ENCODE results near the gene HCN4.
"Not testable (repeated sequence)": the region's sequence is repeated elsewhere in the genome, so short reads cannot be mapped to it uniquely, and the experiment has no call there.

The HCN4 gene

DNA sequence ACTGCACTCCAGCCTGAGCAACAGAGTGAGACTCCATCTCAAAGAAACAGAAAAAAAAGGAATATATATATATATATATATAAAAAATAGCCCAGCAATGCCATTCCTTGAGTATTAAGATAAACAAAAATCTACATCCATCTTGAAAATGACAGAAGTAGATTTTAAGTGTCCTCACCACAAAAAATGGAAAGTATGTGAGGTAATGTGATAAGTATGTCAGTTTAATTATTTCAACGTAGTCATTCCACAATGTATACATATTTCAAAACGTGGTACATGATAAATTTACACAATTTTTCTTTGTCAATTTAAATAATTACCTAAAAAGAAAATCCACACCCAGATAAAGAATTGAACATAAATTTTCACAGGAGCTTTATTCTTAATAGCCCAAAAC, 54.9 kb downstream of the HCN4 start:
- no peaks in the 10 kb centered on the region for H3K9me3 Mint-ChIP-seq
- H3K4me3 Mint-ChIP-seq, result no peak overlapping the region
- peaks cover 18% of the 10 kb centered on the region for H3K4me1 Mint-ChIP-seq
- no peaks in the 10 kb centered on the region for H3K36me3 Mint-ChIP-seq
- no peak overlapping the region for H3K27ac Mint-ChIP-seq
- no peak for ATAC-seq
- peaks cover 8% of the 10 kb centered on the region for H3K27me3 Mint-ChIP-seq

DNA sequence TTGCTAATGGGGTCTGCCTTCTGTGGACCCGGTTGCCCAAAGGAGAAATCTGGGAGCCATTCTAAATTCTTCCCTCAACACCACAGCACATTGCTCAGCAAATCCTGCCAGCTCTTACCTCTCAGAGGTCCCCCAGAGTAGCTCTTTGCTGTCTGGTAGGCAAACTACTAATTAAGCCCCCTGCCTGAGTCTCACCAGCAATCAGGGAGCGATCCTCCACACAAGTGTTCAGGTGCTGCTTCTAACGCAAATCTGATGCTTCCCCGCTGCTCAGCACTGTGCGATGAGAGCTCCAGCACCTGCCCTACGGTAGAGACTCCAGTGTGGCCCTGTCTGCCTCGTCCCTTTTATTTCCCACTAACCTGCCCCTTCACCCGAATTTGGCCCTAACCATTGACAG, 60.5 kb downstream of the HCN4 start:
- no peaks in the 10 kb centered on the region for H3K36me3 Mint-ChIP-seq
- H3K4me3 Mint-ChIP-seq, result no peak overlapping the region
- peaks cover 5% of the 10 kb centered on the region for H3K4me1 Mint-ChIP-seq
- no peaks in the 10 kb centered on the region for H3K9me3 Mint-ChIP-seq
- no peak overlapping the region for H3K27ac Mint-ChIP-seq
- no peaks in the 10 kb centered on the region for H3K27me3 Mint-ChIP-seq
- no peak for ATAC-seq

DNA sequence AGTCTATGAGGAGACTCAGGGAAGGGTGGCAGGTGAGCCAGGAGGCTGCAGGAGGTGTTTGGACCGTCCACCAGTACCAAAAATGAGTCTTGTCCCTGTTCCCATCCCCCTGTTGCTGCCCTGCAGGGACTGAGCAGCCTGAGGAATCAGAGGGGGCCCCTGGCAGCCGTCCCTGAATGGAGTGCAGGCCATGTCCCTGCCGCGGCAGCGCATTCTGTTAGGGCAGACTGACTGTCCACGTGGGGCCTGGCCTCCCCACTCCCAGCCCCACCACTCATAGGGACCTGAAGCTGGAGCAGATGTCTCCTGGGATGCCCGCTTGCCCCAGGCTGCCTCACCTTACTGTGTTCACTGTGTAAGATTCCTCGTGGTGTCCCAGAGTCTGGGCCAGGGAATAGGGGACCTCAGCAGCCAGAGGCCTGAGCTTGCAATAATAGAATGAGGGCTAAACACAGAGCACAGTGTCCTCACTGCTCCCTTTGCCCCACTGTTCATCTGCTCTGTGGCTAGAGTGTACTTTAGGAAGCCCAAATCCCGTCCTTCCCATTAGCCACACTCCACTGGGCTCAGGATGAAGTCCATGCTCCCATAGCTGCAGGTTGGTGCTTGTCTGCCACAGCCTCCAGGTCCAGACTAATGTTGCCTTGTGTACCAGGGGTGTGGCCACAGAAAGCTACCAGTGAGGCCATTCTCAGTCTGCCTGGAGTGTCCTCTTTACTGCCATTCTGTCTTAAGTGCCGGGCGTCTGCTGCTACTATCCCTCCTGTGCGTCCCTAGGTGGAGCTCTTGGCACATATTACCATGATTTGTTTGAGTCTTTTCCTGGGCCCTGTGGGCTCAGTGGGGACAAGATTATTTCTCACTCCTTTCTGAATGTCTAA, 63.2 kb downstream of the HCN4 start:
- H3K4me3 Mint-ChIP-seq, result no peak overlapping the region
- peaks cover 18% of the 10 kb centered on the region for H3K36me3 Mint-ChIP-seq
- H3K4me1 Mint-ChIP-seq, result peaks cover 5% of the 10 kb centered on the region
- H3K27ac Mint-ChIP-seq, result no peak overlapping the region
- no peaks in the 10 kb centered on the region for H3K27me3 Mint-ChIP-seq
- ATAC-seq, result peak; percentile 66
- H3K9me3 Mint-ChIP-seq, result no peaks in the 10 kb centered on the region

DNA sequence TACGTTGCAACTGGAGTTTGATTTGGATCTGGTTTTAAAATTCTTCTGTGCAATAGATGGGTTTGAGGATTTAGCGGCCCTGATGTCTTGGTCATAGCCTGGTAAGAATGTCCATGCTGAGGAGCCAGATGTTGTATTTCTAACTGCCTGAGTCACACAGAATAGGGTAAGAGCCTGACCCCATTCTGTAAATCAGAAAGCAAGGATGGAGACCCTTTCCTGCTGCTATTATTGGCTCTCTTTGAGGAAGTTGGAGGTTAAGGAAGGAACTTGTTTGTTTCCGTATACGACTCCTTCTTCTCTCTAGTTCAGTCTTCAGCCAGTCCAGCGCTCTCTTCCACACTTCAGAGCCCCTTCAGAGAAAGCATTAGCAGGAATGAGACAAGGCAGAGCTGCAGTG, 65.1 kb downstream of the HCN4 start:
- peaks cover 5% of the 10 kb centered on the region for H3K4me1 Mint-ChIP-seq
- H3K27me3 Mint-ChIP-seq, result no peaks in the 10 kb centered on the region
- peaks cover 18% of the 10 kb centered on the region for H3K36me3 Mint-ChIP-seq
- H3K27ac Mint-ChIP-seq, result no peak overlapping the region
- H3K4me3 Mint-ChIP-seq, result no peak overlapping the region
- no peak for ATAC-seq
- no peaks in the 10 kb centered on the region for H3K9me3 Mint-ChIP-seq

DNA sequence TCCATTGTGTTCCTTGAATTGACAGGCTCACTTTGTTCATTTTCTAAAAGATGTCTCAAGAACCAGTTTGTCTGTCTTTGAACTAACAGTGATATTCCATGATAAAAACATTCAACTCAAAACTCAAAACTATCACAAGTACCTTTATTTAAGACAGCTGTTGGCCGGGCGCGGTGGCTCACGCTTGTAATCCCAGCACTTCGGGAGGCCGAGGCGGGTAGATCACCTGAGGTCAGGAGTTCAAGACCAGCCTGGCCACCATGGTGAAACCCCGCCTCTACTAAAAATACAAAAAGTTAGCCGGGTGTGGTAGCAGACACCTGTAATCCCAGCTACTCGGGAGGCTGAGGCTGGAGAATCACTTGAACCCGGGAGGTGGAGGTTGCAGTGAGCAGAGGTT, 68.5 kb downstream of the HCN4 start:
- peaks cover 18% of the 10 kb centered on the region for H3K36me3 Mint-ChIP-seq

DNA sequence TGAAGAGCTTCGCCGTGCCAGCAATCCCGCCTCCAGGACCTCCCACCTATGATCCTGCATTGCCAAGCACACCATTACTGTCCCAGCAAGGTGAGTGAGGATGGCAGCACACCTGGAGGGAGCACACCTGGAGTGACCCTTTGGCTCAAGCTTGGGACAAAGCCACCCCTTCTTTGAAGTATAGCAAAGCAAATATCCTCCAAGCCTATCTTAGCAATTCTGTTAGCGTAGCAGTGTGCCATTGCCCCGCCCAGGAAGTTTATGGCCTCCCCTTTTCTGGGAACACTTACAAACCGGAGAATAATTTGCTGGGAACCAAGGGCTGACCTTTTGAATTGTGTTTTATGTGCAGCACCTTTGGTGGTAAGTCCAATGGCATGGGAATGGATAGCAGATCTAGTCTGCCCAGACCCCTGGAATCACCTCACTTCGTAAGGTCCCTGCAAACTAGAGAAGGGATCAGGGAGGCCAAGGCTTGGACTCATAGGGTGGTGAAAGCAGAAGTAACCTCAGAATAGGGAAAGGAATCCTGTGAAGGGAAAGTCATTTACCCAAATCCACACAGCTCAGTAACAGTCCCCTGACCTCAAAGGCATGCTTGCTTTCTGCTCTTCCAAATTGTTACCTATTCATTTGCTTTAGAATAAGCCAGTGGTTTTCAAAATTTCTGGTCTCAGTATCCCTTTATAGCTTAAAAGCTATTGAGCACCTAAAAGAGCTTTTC, 70.1 kb downstream of the HCN4 start:
- peaks cover 22% of the 10 kb centered on the region for H3K36me3 Mint-ChIP-seq
- no peak for ATAC-seq
- no peaks in the 10 kb centered on the region for H3K27me3 Mint-ChIP-seq
- no peak overlapping the region for H3K4me3 Mint-ChIP-seq
- H3K4me1 Mint-ChIP-seq, result peaks cover 4% of the 10 kb centered on the region
- no peaks in the 10 kb centered on the region for H3K9me3 Mint-ChIP-seq
- H3K27ac Mint-ChIP-seq, result no peak overlapping the region

More for the DNA sequence above, 68.5 kb downstream of the HCN4 start:
- not testable (repeated sequence) for H3K9me3 Mint-ChIP-seq, ATAC-seq, H3K27me3 Mint-ChIP-seq, H3K27ac Mint-ChIP-seq, H3K4me3 Mint-ChIP-seq, H3K4me1 Mint-ChIP-seq

DNA sequence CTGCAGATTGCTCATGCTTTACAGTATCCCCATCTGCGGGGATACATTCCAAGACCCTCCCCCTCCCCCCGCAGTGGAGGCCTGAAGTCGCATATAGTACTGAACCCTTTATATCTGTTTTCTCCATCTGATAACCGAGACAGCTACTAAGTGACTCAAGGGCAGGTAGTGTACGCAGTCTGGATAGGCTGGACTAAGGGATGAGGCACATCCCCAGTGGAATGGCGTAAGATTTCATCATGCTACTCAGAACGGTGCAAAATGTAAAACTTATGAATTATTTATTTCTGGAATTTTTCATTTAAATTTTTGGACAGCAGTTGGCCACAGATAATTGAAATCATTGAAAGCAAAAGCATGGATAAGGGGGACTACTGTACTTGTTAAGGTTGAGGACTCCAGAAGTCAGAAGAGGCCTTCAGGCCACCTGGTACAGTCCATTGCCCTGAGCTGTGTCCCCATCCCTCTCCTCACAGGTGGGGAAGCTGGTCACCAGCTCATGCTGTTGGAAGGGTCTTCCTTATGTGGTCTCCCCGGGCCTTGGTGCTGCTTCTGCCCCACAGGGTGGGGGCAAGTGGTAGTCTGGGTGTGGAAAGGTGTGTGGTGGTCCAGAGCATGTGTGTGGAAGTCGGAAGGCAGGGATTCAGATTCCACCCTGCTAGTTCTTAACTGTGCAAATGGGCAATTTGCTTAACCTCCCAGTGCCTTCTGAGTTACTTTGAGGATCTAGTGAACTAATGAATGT, 72.0 kb downstream of the HCN4 start:
- Mint-ChIP-seq H3K4me3 (no peak overlapping the region), H3K27me3 (no peaks in the 10 kb centered on the region), H3K36me3 (peaks cover 19% of the 10 kb centered on the region), H3K27ac (no peak overlapping the region), H3K4me1 (no peaks in the 10 kb centered on the region), H3K9me3 (no peaks in the 10 kb centered on the region)
- ATAC-seq, result no peak

DNA sequence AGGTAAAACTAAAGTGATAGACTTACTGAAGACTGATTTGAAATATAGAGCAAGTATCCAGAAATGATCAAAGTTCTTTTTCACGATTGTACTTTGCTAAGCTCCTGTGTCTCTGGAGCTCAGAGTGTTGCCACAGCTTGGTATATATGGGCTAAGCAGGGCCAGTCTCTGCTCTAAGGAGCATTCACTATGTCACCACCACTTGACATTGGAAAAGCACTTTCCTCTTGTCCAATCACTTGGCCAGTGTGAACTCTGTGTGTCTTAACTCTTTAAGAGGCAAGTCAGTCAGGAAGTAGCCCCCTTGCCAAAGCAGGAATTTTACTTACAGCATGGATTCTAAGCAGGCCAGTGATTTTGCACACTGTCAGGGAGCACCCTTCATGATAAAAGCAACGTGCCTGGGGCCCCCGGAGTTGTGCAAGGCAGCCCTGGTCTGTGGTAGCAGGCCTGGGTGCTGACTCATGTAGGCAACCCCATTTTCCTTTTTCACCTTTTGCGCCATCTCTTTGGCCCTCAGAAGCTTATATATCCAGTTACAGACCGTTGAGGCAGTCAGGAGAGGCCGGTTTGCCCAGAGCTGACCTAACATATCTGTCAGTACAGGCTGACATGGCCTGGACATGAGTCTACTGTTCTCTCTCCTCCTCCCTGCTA, 73.0 kb downstream of the HCN4 start:
- Mint-ChIP-seq H3K4me1 (no peaks in the 10 kb centered on the region), H3K27me3 (no peaks in the 10 kb centered on the region), H3K36me3 (peaks cover 13% of the 10 kb centered on the region), H3K27ac (no peak overlapping the region), H3K4me3 (no peak overlapping the region), H3K9me3 (no peaks in the 10 kb centered on the region)
- no peak for ATAC-seq

DNA sequence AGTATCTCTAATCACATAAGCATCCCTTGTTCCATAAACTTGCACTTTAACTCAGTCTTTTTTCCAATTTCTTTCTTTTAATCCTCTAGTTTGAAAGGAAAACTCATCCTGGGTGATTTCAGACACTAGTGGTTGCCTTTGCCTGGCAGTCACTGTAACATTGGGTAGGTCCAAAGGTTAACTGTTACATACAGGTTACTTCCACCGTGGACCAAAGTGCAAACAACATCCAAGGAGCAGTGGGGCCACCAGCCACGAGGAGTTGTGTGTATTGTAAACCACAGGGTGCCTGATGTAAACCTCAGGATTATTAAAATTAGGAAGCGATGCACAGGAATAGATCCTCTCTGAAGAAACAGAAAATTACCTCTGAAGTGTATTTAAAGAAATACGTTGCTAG, 75.0 kb downstream of the HCN4 start:
- H3K4me3 Mint-ChIP-seq, result no peak overlapping the region
- H3K4me1 Mint-ChIP-seq, result no peaks in the 10 kb centered on the region
- no peaks in the 10 kb centered on the region for H3K9me3 Mint-ChIP-seq
- no peaks in the 10 kb centered on the region for H3K27me3 Mint-ChIP-seq
- peaks cover 19% of the 10 kb centered on the region for H3K36me3 Mint-ChIP-seq
- H3K27ac Mint-ChIP-seq, result no peak overlapping the region
- no peak for ATAC-seq

DNA sequence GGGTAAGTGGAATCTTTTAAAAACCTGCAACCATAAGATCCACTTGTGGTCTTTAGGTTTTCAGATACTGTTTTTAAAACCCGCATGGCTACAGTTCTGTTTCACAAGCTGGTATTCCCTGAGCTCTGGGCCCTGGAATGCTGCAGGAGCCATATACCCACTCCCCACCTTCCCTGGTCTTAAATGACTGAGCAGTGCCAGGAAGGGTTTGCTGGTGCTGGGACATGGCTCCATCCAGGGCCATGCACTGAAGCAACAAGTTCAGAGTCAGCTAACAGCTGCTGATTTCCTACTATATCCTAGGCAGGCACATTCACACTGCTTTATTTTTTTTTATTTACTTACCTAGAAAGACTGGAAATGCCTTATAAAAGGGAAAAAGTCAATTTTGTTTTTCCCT, 77.3 kb downstream of the HCN4 start:
- ATAC-seq, result no peak
- H3K27ac Mint-ChIP-seq, result no peak overlapping the region
- H3K36me3 Mint-ChIP-seq, result peaks cover 21% of the 10 kb centered on the region
- H3K27me3 Mint-ChIP-seq, result no peaks in the 10 kb centered on the region
- H3K4me1 Mint-ChIP-seq, result peaks cover 11% of the 10 kb centered on the region
- no peaks in the 10 kb centered on the region for H3K9me3 Mint-ChIP-seq
- H3K4me3 Mint-ChIP-seq, result no peak overlapping the region

DNA sequence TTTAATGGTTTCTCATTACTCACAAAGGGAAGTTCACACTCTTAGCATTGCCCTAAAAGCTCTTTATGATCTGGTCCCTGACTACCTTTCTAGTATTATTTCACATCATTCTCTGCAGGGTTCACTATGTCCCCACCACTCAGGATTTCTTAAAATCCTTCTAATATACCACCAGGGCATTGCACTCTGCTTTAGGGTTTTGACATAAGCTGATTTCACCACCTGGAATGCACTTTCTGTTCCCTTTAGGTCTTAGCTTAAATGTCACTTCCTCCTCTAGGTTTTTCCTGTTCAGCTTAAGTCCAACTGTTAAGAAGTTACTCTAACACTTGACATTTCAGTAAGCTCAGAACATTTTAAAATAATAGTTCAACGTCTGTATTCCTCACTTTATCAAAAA, 81.7 kb downstream of the HCN4 start:
- Mint-ChIP-seq H3K9me3 (no peaks in the 10 kb centered on the region), H3K27me3 (no peaks in the 10 kb centered on the region), H3K4me3 (no peak overlapping the region), H3K36me3 (peaks cover 12% of the 10 kb centered on the region), H3K27ac (peak overlapping the region; percentile 24), H3K4me1 (peaks cover 23% of the 10 kb centered on the region)
- peak; percentile 44 for ATAC-seq

DNA sequence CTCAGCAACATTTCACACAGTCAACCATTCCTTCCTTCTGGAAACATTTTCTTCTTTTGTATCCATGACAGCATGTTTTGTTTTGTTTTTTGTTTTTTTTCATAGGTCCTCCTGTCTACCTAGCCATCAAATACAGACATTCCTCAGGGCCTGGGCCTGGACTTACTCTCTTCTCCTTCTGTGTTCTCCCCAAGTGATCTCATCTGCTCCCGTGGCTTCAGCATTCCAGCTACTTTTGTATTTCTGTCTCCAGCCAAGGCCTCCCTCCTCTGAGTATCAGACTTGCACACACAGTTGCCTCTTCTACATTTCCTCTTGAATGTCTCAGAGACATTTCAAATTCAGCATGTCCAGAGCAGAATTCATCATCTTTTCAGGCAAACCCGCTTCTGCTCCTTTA, 82.4 kb downstream of the HCN4 start:
- peaks cover 8% of the 10 kb centered on the region for H3K36me3 Mint-ChIP-seq
- H3K27me3 Mint-ChIP-seq, result no peaks in the 10 kb centered on the region
- H3K27ac Mint-ChIP-seq, result peak overlapping the region; percentile 24
- H3K4me1 Mint-ChIP-seq, result peaks cover 23% of the 10 kb centered on the region
- no peak overlapping the region for H3K4me3 Mint-ChIP-seq
- no peaks in the 10 kb centered on the region for H3K9me3 Mint-ChIP-seq
- ATAC-seq, result no peak

DNA sequence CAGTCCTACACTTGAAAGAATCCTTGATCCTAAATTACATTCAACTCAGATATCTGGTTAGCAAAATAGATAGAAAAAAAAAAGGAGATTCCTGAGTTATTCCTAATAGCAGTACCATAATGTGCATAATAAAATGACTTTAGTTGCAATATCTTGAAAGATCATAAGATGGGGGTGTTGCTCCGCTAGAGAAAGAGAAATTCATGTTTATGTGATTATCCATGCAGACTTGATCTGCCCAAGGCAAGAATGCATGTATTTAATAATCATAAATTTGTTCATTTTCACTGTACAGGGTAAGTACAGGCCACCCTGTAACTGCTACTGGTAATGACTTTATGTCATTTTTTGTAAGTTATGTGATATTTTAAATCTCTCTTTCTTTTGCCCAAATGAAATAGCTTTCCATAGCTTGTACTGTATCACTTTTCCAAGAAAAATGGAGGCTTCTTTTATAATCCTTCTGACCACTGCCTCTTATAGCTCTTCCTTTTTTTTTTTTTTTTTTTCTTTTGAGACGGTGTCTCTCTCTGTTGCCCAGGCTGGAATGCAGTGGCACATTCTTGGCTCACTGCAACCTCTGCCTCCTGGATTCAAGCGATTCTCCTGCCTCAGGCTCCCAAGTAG, 84.6 kb downstream of the HCN4 start:
- H3K27me3 Mint-ChIP-seq, result no peaks in the 10 kb centered on the region
- H3K4me1 Mint-ChIP-seq, result peaks cover 23% of the 10 kb centered on the region
- no peaks in the 10 kb centered on the region for H3K9me3 Mint-ChIP-seq
- ATAC-seq, result no peak
- H3K36me3 Mint-ChIP-seq, result peaks cover 6% of the 10 kb centered on the region
- H3K4me3 Mint-ChIP-seq, result no peak overlapping the region
- no peak overlapping the region for H3K27ac Mint-ChIP-seq

DNA sequence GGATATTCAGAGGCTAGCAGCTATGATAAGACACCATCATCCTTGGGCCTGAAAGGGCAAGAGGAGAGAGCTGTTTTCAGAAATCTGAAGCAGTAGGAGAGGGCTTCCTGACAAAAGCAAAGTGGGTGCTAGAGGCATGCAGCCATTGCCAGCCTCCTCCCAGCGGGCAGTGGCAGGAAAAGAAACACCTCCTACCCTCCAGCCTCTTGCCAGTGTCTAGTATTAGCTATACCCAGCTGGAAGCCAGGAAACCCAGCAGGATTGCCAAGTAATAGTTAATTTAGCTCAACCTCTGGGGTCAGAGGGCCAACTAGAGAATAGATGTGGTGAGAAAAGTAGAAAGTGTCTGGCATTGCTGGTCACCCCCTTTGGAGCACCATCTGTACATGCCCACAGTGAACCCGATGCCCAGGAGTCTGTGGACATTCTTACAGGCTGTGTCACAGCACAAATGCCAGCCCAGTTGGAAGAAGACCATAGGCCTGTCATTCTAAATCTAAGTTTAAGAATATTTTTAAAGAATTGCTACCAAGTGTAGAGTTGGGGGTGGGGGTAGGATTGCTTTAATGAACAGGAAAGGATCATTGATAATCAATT, 85.3 kb downstream of the HCN4 start:
- no peak for ATAC-seq
- H3K4me1 Mint-ChIP-seq, result peaks cover 23% of the 10 kb centered on the region
- H3K36me3 Mint-ChIP-seq, result no peaks in the 10 kb centered on the region
- H3K9me3 Mint-ChIP-seq, result no peaks in the 10 kb centered on the region
- H3K4me3 Mint-ChIP-seq, result no peak overlapping the region
- no peak overlapping the region for H3K27ac Mint-ChIP-seq
- H3K27me3 Mint-ChIP-seq, result no peaks in the 10 kb centered on the region

All from stimulated activated memory B cell treated with anti-CD40 and anti-IgM and Interleukin-4, amounts not matched to agents 10 μg/mL and 1 μg/mL and 100 μg/mL, for 72 hours (primary cell).